Ishikawa (cell line): ENCODE results near the gene KLHL3.

Experiments used
- CEBPB ChIP-seq: IDR thresholded peaks from 2 replicates; pipeline ENCODE4 v1.6.1; 2012
- CREB1 ChIP-seq: IDR thresholded peaks from 2 replicates; pipeline ENCODE4 v1.6.1; 2012; ENCODE audit warnings: low read depth
- EGR1 ChIP-seq: IDR thresholded peaks from 2 replicates; pipeline ENCODE4 v1.6.1; 2012
- EP300 ChIP-seq: IDR thresholded peaks from 2 replicates; pipeline ENCODE4 v1.6.1; 2012; ENCODE audit warnings: borderline replicate concordance
- FOXM1 ChIP-seq: IDR thresholded peaks from 2 replicates; pipeline ENCODE4 v1.6.1; 2012; ENCODE audit warnings: low read depth, borderline replicate concordance
- NFIC ChIP-seq: IDR thresholded peaks from 2 replicates; pipeline ENCODE4 v1.6.1; 2012
- RAD21 ChIP-seq: IDR thresholded peaks from 2 replicates; pipeline ENCODE4 v1.6.1; 2012; ENCODE audit warnings: low read depth
- TAF1 ChIP-seq: IDR thresholded peaks from 2 replicates; pipeline ENCODE4 v1.6.1; 2012; ENCODE audit warnings: low read depth, mild to moderate bottlenecking
- TCF12 ChIP-seq: IDR thresholded peaks from 2 replicates; pipeline ENCODE4 v1.6.1; 2012; ENCODE audit warnings: low read depth
- TEAD4 ChIP-seq: IDR thresholded peaks from 2 replicates; pipeline ENCODE4 v1.6.1; 2012
- YY1 ChIP-seq: IDR thresholded peaks from 2 replicates; pipeline ENCODE4 v1.6.1; 2012; ENCODE audit warnings: low read depth
- TF ChIP-seq, protein P1 (sequence below): IDR thresholded peaks from 2 replicates; pipeline ENCODE4 v1.6.1; 2012; ENCODE audit warnings: low read depth, mild to moderate bottlenecking
- TF ChIP-seq, protein P2 (sequence below): IDR thresholded peaks from 2 replicates; pipeline ENCODE4 v1.6.1; 2012
- TF ChIP-seq, protein P3 (sequence below): IDR thresholded peaks from 2 replicates; pipeline ENCODE4 v1.6.1; 2012

DNA sequence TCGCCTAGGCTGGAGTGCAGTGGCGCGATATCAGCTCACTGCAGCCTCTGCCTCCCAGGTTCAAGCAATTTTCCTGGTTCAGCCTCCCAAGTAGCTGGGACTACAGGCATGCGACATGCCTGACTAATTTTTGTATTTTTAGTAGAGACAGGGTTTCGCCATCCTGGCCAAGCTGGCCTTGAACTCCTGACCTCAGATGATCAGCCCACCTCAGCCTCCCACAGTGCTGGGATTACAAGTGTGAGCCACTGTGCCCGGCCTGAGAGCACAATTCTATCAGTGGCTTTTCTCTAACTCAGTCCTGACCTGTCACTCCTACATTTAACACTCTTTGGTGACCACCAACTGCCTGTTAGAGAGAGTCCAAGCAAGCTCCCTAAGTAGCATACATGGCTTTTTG lies 154.1 kb downstream of the KLHL3 start:
- no peak for TF ChIP-seq CEBPB
- TF ChIP-seq RAD21 = no peak
- no peak for TF ChIP-seq TAF1
- TF ChIP-seq, protein P1, sequence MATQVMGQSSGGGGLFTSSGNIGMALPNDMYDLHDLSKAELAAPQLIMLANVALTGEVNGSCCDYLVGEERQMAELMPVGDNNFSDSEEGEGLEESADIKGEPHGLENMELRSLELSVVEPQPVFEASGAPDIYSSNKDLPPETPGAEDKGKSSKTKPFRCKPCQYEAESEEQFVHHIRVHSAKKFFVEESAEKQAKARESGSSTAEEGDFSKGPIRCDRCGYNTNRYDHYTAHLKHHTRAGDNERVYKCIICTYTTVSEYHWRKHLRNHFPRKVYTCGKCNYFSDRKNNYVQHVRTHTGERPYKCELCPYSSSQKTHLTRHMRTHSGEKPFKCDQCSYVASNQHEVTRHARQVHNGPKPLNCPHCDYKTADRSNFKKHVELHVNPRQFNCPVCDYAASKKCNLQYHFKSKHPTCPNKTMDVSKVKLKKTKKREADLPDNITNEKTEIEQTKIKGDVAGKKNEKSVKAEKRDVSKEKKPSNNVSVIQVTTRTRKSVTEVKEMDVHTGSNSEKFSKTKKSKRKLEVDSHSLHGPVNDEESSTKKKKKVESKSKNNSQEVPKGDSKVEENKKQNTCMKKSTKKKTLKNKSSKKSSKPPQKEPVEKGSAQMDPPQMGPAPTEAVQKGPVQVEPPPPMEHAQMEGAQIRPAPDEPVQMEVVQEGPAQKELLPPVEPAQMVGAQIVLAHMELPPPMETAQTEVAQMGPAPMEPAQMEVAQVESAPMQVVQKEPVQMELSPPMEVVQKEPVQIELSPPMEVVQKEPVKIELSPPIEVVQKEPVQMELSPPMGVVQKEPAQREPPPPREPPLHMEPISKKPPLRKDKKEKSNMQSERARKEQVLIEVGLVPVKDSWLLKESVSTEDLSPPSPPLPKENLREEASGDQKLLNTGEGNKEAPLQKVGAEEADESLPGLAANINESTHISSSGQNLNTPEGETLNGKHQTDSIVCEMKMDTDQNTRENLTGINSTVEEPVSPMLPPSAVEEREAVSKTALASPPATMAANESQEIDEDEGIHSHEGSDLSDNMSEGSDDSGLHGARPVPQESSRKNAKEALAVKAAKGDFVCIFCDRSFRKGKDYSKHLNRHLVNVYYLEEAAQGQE = no peak
- TF ChIP-seq, protein P2, sequence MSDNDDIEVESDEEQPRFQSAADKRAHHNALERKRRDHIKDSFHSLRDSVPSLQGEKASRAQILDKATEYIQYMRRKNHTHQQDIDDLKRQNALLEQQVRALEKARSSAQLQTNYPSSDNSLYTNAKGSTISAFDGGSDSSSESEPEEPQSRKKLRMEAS = no peak
- TF ChIP-seq EP300 = no peak
- TF ChIP-seq CREB1 = no peak
- no peak for TF ChIP-seq TCF12
- TF ChIP-seq, protein P3, sequence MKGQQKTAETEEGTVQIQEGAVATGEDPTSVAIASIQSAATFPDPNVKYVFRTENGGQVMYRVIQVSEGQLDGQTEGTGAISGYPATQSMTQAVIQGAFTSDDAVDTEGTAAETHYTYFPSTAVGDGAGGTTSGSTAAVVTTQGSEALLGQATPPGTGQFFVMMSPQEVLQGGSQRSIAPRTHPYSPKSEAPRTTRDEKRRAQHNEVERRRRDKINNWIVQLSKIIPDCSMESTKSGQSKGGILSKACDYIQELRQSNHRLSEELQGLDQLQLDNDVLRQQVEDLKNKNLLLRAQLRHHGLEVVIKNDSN = no peak
- no peak for TF ChIP-seq TEAD4
- TF ChIP-seq FOXM1 = no peak
- no peak for TF ChIP-seq NFIC
- TF ChIP-seq EGR1 = no peak
- TF ChIP-seq YY1 = no peak
